DOHH2 (cell line): ENCODE data around the gene TRPM1.

ENCODE experiments used
- EZH2phosphoT487 ChIP-seq: fragments of 200-600 bp; sonication (generic); IDR thresholded peaks from 2 replicates; pipeline ENCODE4 v1.6.1; 2017; ENCODE audit warnings: borderline replicate concordance, mild to moderate bottlenecking, antibody characterized with exemption, low read length, moderate library complexity, mixed read lengths
- TF ChIP-seq, protein P1 (sequence below): fragments of 200-600 bp; sonication (generic); IDR thresholded peaks from one replicate; pipeline ENCODE4 v1.5.1; 2014; ENCODE audit warnings: antibody characterized with exemption, mild to moderate bottlenecking, low read depth, low read length; ENCODE audit not compliant: poor library complexity, severe bottlenecking

DNA sequence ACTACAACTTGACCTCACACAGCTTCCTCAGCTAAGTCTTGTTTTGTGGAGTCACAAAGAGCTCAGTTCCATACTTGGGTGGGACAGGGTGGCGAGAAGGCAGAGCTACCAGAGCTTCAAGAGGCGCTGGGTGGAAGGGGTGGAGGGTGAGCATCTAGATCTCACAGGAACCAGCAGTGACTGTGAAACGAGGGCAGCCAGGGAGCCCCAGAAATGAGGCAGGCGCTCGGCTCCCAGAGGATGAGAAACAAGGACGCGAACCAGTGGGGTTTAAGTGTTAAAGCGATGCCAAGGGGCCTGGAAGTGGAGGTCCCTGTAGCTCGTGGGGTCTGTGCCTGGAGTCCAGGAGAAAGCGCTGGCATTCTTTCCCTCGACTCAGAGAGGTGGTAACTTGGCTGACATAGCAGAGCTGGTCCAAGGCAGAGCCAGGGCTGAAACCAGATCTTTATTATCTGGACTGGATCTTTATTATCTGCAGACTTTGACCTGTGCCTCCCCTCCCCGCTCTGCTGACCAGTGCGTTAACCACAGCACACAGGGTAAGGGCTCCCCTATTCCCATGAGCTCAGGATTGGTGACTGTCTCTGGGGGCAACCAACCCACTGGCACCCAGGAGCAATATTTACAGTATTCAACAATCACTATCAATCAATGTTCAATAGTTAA lies 26.2 kb upstream of the TRPM1 start:
- no peak for TF ChIP-seq EZH2phosphoT487
- TF ChIP-seq, protein P1, sequence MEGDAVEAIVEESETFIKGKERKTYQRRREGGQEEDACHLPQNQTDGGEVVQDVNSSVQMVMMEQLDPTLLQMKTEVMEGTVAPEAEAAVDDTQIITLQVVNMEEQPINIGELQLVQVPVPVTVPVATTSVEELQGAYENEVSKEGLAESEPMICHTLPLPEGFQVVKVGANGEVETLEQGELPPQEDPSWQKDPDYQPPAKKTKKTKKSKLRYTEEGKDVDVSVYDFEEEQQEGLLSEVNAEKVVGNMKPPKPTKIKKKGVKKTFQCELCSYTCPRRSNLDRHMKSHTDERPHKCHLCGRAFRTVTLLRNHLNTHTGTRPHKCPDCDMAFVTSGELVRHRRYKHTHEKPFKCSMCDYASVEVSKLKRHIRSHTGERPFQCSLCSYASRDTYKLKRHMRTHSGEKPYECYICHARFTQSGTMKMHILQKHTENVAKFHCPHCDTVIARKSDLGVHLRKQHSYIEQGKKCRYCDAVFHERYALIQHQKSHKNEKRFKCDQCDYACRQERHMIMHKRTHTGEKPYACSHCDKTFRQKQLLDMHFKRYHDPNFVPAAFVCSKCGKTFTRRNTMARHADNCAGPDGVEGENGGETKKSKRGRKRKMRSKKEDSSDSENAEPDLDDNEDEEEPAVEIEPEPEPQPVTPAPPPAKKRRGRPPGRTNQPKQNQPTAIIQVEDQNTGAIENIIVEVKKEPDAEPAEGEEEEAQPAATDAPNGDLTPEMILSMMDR = no peak
